HG03159 (cell line): Measurements from ENCODE around the gene ARSJ.
"Not testable (repeated sequence)": the region's sequence is repeated elsewhere in the genome, so short reads cannot be mapped to it uniquely, and the experiment has no call there.

Experiments
- ATAC-seq: cut with Tn5 transposase; IDR thresholded peaks from one replicate; pipeline ENCODE4 v1.9.1; 2021; ENCODE audit warnings: mild to moderate bottlenecking, moderate library complexity; ENCODE audit not compliant: unreplicated experiment

The ARSJ gene

DNA sequence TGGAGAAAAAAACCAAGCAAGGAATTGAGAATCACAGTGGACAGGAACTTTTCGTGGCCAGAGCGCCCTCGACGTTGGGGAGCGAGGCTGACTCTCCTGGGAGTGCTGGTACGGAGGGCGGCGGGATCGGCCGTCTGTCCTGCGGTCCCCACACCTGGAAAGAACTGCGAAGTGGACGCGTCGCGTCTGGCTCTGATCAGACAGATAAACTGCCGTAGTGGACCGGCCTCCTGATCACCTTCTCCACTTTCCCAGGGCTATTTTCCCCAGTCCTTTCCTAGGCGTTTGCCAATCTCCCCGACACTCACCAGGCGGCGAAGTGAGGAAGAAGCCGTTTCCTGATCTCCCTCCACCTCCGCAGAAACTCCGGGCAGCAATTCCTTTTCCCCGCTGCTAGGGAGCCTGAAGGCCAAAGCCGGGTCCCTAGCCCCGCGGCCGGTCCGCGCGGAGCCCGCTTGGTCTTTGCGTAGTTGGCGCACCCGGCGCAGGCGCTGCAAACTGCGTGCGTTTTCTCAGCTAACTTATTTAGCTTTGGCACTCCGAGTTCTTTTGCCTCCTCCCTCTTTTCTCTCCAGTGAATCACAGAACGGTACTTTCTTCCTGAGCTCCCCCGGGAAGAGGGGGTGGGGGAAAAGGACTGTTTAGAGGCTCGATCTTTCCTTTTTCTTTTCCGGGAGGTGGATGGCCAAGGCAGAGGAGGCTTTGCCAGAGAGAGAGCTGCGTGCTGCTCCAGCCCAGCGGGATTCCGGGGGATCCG, at the start of gene ARSJ:
Gene ARSJ, minus strand, starts transcription at position 500 of the 757 bp plus-strand sequence. CDS start 813 bp downstream, outside the sequence.
- ATAC-seq, result peak; percentile 54

DNA sequence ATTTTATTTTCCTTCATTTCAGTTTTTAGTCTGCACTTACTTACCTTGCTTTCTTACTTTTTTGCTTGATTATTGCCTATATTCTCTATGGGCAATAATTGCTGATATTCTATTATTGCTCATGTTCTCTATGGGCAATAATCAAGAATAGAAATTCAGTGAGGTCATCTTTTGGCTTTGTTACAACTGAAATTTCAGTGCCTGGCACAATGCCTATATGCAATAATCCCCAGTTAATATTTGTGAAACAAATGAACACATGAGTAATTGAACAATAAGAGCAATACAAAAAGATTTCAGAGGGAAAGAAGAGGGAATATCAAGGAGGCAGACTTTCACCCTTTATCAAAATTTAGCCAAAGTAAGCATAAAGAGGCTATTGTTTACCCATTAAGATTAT, 48.6 kb upstream of the ARSJ start:
- no peak for ATAC-seq

DNA sequence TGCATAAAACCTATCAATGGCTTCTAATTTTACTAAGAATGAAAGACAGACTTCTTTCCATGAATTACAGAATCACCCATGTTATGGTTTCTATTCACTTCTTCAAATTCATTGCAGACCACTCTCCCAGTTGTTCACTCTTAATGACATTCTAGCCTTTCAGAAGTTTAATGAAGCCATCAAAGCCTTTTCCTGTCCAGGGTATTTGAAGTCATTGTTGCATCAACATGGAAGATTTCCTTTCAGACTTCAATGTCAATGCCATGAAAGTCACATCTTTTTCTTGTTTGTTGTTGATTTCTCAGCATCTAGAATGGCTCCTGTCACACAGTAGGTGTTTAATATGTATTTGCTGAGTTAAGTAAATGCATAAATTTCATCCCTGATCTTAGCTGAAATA, 48.1 kb upstream of the ARSJ start:
- no peak for ATAC-seq

DNA sequence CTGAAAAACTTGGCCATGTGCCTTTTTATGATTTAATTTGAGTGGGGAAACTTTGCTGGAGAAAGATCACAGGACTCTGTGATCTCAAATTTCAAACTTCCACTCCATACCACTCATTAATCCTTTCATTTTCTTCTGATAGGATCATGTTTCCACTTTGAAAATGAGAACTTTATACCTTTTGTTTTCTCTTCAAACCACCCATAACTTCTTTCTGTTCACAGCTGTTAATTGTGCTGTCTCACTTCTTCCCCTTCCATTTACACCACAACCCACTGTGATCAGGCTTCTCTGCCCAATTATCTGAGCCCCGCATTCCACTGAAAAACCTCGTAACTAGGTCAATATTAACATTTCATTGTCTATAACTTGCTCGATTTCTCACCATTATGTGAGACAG, 47.0 kb upstream of the ARSJ start:
- ATAC-seq, result no peak

DNA sequence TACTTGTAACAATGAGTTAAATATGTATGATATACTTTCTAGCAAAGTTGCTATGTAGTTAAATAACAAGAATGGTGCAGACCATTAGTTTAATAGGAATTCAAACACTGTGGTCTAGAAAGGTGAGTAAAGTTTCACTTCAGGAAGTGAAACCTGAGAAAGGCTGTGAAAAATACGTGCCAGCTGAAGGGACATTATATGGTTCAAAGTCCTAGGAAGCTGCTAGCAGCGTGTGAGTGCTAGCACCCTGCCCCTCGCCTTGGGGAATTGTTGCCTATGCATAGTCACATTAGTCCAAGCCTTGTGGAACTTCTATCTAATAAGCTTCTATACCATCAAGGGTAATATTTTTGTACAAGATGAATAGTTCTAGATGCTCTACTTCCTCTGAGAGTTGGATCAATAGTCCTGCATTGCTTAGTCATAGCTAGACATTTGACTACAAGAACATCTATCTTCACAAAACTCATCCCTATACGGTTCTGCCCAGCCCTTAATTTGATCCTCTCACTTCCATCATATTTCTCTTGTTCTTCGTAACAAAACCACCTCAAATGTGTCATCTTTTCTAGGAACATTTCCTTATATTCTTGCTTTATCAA, 45.8 kb upstream of the ARSJ start:
- peak; percentile 90 for ATAC-seq

DNA sequence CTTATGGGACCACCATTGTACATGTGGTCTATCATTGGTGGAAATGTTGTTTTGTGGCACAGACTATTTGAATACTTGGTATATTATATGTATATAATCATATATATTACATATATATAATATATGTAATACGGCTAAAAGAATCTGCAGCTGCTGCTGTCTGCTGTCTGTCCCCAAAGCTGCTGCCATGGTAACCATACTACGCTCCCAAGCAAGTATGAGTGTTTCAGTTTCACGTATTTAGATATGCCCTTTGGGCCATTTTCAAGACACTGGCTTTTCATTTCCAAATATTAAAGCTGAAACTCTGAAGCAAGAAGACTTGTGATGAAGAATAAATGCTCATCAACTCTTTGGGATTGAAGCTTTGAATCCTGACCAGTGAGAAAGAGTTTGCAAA, 42.0 kb upstream of the ARSJ start:
- ATAC-seq, result no peak

DNA sequence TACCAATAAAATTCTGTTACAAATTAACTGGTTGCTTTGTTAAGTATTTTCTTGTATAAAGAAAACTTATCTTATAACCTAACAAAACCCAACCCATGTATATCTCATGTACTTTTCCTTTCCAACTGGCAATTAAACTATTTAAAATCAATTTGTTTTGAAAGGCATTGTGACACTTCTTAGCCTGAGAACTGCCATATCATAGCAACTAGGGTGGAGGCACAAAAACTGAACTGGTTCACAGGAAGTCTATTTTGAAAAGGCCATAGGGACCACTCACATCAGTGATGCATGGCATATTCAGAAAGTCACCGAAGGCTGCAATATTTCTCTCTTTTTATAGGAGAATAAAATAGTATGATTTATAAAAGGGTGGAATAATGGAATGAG, 40.5 kb upstream of the ARSJ start:
- no peak for ATAC-seq

DNA sequence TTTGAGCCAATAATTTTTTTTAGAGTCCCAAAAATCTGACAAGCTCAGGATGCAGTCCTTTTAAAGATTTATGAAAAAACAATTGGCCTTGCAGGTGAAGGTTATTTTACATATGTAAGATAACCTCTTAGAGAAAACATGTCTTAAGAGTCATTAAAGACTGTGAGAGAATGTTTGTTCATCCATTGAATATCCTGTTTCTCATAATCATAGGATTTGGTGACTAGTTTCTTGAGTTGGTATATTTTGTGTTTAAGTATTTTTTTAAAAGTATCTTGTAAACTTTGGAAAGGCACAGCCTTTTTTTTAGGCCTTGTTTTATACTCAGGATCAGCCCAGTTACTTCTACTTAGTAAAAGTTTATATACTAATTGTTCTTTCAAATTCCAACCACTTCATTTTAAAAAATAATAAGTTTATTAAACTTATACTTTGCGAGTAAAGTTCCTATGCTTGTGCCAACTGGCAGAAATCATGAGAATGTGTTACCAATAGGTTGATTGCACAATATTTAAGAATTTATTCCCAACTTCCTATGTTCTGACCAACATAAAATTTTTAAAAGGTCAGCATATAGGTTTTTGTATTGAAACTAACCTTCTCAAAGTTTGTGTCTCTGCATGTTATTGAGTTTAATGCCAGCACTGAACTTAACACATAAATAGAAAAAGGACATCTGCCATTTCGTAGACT, 40.0 kb upstream of the ARSJ start:
- ATAC-seq, result no peak

DNA sequence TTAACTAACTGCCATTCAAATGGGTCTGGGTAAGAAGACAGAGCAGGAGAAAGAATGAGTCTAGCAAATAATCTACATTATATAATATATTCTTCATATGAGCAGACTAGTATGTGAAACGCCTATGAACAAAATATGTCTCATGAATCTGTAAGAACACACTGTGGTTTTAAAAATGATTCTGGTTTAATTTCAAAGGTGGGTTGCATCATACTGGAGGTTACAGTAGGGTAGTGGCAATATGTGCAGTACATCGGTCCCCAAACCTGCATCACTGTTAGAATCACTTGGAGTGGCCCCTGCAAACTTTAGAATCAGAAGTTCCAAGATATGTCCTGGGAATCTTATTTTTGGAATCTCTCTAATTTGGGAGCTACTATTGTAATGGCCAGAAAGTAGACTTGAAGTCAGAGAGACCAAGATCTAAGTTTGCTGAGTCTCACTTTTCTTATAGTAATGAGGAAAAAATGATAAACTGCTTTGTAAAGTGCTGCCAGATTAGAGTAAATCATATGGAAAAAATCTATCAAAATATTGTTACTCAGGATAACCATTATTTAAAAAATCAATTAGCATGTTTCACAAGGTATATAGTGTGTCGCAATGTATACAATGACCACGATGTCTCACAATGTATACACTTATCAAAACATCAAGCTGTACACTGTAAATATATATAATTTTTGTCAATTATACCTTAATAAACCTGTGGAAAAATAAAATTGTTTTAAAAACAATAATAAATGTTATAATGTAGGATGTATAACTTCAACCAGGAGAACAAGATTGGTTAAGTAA, 37.9 kb upstream of the ARSJ start:
- ATAC-seq, result no peak

DNA sequence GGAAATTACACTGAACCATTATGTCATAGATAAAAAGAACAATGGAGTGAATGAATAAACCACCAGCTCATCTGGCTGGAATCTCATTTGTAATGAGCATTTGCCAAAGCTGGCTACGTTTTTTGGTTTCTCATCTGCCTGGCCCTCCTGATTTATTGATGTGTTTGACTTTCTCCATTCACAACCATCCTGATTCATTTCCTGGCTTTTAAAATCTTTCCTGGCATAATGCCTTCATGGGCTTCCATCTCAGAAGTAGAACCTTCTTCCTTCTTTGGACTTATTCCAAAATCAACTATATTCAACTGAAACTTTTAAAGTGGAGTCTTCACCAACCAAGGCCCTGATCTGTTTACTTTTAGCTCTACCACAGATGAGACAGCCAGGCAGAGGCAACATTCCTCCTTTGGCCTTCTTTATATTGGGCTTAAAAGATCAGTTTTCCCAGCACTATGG, 36.0 kb upstream of the ARSJ start:
- no peak for ATAC-seq

DNA sequence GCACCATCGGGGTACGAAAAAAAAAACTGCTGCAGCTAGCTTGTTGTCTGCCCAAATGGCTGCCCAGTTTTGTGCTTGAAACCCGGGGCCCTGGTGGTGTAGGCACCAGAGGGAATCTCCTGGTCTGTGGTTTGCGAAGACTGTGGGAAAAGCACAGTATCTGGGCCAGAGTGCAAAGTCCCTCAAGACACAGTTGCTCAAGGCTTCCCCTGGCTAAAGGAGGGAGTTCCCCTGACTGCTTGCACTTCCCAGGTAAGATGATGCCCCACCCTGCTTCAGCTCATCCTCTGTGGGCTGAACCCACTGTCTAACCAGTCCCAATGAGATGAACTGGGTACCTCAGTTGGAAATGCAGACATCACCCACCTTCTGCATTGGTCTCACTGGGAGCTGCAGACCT, 33.8 kb upstream of the ARSJ start:
- ATAC-seq, result not testable (repeated sequence)

DNA sequence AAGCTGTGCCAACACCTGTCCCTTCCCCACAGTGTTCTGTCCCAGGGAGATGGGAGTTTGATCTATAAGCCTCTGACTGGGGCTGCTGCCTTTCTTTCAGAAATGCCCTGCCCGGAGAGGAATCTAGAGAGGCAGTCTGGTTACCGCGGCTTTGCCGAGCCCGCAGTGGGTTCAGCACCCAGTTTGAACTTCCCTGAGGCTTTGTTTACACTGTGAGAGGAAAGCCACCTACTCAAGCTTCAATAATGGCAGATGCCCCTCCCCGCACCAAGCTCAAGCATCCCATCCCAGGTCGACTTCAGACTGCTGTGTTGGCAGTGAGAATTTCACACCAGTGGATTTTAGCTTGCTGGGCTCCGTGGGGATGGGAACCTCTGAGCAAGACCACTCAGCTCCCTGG, 33.3 kb upstream of the ARSJ start:
- ATAC-seq, result no peak

DNA sequence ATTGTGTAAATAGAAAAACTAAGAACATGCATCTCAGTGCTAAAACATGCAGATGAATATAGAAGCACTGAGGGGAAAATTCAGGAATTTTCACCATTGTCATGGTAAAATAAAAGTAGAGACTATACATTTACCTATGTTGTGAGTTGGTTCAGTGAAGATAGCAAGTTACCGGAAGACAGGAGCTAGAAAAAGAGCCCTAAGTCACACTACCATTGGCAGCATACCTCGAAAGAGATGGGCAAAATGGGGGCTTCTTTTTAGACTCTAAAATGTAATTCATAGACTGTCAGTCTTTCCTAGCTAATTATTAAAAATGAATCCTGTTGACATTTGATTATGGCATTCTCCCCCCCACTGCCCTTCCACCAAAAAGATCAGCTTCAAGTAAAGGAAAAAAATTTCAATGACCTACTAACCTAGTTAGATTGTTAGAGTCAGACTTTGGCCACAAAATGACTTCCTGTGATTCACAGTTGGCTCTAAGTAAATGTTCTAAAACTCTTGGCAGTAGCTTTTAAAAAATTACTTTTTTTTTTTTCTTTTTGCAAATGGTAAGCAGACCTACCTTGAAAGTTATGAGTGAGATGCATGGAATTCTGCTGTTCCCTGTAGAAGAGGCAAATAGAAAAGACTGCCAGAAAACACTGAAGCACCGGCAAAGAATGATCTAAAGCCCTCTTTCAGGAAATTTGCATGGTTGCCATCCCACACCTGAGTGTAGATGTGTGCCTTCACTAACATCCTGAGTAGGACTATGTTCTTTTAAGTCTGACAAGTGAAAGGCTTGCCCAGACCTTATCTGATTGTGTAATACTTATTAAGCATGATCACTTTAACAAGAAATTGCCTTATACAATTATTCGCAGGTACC, 26.4 kb upstream of the ARSJ start:
- ATAC-seq, result no peak

DNA sequence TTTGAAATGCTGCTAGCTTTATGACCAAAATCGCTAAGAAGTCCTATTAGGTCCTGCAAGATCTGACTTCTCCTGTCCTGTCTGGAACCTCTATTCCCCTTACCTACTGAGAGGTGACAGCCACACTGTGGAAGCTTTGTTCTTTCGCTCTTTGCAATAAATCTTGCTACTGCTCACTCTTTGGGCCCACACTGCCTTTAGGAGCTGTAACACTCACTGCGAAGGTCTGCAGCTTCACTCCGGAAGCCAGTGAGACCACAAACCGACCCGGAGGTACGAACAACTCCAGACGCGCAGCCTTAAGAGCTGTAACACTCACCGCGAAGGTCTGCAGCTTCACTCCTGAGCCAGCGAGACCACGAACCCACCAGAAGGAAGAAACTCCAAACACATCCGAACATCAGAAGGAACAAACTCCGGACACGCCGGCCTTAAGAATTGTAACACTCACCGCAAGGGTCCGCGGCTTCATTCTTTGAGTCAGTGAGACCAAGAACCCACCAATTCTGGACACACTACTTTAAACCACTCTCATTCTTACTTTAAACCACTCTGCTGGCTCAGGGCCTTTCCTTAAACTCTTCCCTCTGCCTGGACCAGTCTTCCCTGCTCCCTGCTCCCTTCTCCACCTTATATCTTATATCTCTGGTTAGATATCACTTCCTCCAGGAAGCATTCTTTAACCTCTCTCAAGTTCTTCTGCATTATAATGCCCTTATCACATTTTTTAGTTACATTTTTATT, 25.2 kb upstream of the ARSJ start:
- not testable (repeated sequence) for ATAC-seq

DNA sequence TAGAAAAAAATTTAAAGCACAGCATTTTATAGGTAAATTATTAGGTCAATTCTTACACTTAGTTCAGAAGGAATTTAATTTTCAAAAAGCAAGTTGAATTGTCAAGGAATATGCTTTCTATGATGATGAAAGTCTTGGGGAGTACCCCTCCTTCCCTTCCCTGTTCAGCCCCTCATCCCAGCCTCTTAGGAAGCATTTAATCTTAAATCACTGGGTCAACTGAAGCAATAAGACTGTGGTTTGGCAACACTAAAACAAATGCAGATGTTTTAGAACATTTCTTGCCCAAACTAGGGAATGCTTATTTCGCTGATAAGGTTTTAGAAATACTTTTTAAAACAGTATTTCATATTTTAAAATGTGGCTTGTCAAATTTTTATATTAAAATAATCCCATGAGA, 19.1 kb upstream of the ARSJ start:
- no peak for ATAC-seq

DNA sequence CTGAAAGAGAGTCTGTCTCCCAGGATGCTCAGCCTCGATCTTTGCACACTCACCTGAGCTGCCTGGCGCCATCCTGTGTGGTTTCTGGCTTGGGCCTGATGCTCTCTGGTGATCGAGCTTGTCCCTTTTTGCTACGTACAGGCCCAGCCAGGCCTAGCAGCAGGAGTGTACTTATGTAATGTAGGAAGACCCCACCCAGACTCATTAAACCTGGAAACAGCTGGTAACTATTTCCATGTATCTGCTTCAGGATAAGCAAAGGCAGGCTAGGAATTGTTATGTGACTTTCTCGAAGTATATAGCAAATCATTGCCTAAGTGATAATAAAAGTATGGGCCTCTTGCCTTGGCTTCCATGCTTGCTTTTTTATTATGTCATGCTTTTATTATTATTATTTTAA, 18.6 kb upstream of the ARSJ start:
- no peak for ATAC-seq

DNA sequence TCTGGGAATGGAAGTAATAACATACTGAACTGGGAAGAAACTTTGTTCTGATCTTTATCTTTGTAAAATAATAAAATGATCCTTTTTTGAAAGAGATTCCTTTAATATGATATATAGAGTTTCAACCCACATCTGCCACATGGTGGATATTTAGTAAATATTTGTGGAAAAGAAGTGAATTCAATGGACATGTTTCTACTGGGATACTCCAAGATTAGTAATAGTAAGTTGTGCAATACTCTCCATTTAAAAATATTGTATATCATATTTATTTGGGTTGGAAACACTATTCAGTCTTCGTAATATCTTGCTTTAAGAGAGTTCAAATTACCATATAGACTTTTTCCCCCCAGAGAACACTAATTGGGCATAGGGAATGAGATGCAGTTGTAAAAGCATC, 17.8 kb upstream of the ARSJ start:
- no peak for ATAC-seq

DNA sequence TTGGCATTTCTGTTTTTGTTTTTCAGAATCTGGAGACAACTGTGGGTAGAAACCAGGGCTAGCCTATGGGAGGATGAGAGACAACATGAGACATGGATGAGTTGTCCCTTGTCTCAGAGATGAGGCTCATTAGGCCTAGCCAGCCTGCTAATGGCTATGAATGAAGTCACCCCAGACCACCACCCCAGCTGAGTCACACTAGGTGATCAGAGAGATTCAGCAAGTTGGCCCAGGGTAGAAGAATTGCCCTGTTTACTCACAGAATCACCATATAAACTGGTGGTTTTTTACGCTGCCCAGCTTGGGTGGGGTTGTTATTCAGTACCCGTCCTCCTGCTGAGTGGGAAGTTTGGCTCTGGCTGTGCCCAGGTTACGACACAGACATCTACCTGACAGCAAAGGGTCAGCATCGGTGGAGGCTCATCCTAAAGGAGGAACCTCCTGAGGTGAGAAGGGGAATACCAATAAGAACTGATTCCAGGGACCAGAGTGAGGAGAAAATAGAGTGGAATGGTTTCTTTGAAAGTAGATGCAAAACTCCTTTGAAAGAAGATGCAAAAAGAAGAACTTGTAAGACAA, 17.2 kb upstream of the ARSJ start:
- ATAC-seq, result no peak

DNA sequence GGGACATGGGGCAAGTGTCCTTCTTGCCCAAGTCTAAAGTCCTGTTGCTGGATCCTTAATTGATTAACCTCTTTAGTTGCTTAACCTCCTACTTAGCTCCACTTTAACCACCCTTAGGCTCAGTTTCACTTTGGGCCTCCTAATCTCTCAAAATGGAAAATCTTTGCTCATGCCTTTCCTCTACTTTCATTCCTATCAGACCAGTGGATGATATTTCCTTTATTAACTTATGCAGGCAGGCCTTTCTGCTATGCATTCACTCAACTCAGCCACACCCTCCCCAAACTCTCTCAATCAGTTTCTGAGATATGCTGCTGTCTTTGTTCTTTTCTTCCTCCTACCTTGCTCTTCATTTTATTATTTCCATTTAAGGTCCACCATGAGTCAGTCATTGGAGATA, 14.4 kb upstream of the ARSJ start:
- no peak for ATAC-seq
